Measurements from ENCODE around the gene DEPDC4.
"Not testable (repeated sequence)": the region's sequence is repeated elsewhere in the genome, so short reads cannot be mapped to it uniquely, and the experiment has no call there.

The DEPDC4 gene

GRCh38 chr12:100266835-100267602 is at the start of gene DEPDC4, which contains the start of gene SCYL2:
TSS of gene DEPDC4 (minus strand) at chr12:100267079. CDS start at chr12:100267076, 3 bp downstream.
TSS of gene SCYL2 (plus strand) at chr12:100267177. CDS start at chr12:100282971, 15,794 bp downstream.
- Mint-ChIP-seq H3K27me3 (no peaks in the 10 kb centered on the region), H3K4me1 (peaks cover 15 to 26% of the 10 kb centered on the region in 2 donors), H3K36me3 (peaks cover 0 to 4% of the 10 kb centered on the region in 2 donors), H3K4me3 (peak within 1 kb of the TSS; percentile 98 to 100), H3K27ac (peak within 1 kb of the TSS; percentile 98), H3K9me3 (no peaks in the 10 kb centered on the region)
- peak; percentile 88 for DNase-seq
- peak; percentile 90 to 95 for ATAC-seq (replicated peaks)

DNA sequence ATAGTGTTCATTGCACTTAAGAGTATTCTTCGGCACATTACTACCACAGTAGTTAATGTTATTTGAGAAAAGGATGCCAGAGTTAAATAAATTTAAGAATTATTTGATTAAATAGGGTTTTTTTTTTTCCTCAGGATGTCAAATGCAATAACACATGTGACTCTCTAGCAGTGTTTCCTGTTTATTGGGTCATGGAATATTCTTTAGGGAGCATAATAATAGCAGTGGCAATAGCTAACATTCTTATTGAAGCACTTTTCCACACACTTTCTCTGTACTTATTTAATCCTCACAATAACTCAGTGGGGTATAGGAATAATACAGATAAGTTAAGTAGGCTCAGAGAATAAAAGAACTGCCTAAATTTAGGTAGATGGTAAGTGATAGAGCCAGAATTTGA is 44.4 kb upstream of the DEPDC4 start:
- no peak for ATAC-seq (replicated peaks)
- peaks cover 0 to 2% of the 10 kb centered on the region in 2 donors for H3K4me1 Mint-ChIP-seq
- no peak overlapping the region for H3K4me3 Mint-ChIP-seq
- H3K36me3 Mint-ChIP-seq = peaks cover 24 to 33% of the 10 kb centered on the region in 2 donors
- no peak for DNase-seq
- no peak overlapping the region for H3K27ac Mint-ChIP-seq
- H3K27me3 Mint-ChIP-seq = no peaks in the 10 kb centered on the region
- peaks cover 4% of the 10 kb centered on the region in 2 donors for H3K9me3 Mint-ChIP-seq

- Mint-ChIP-seq H3K9me3 (peaks cover 12 to 15% of the 10 kb centered on the region in 2 donors), H3K36me3 (peaks cover 50 to 59% of the 10 kb centered on the region in 2 donors)
- H3K4me1 Mint-ChIP-seq; H3K27me3 Mint-ChIP-seq; ATAC-seq (replicated peaks); H3K27ac Mint-ChIP-seq; H3K4me3 Mint-ChIP-seq; DNase-seq: not testable (repeated sequence)
Observed at GRCh38 chr12:100308138-100308537, 41.3 kb upstream of the DEPDC4 start.

DNA sequence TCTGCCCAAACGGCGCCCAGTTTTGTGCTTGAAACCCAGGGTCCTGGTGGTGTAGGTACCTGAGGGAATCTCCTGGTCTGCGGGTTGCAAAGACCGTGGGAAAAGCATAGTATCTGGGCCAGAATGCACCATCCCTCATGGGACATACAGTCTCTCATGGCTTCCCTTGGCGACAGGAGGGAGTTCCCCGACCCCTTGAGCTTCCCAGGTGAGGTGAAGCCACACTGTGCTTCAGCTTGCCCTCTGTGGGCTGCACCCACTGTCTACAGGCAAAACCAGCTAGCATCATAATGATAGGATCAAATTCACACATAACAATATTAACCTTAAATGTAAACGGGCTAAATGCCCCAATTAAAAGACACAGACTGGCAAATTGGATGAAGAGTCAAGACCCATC is 37.5 kb upstream of the DEPDC4 start:
- H3K27me3 Mint-ChIP-seq; H3K27ac Mint-ChIP-seq; ATAC-seq (replicated peaks); H3K4me3 Mint-ChIP-seq; H3K4me1 Mint-ChIP-seq; DNase-seq: not testable (repeated sequence)
- Mint-ChIP-seq H3K9me3 (peaks cover 18 to 22% of the 10 kb centered on the region in 2 donors), H3K36me3 (peaks cover 68 to 79% of the 10 kb centered on the region in 2 donors)

- DNase-seq = no peak
- no peak overlapping the region for H3K4me3 Mint-ChIP-seq
- H3K27ac Mint-ChIP-seq = no peak overlapping the region
- no peak for ATAC-seq (replicated peaks)
- peaks cover 19 to 23% of the 10 kb centered on the region in 2 donors for H3K9me3 Mint-ChIP-seq
- H3K36me3 Mint-ChIP-seq = peaks cover 68 to 80% of the 10 kb centered on the region in 2 donors
- H3K4me1 Mint-ChIP-seq = peaks cover 0 to 2% of the 10 kb centered on the region in 2 donors
- no peaks in the 10 kb centered on the region for H3K27me3 Mint-ChIP-seq
Observed at GRCh38 chr12:100303831-100304230, 37.0 kb upstream of the DEPDC4 start.

DNA sequence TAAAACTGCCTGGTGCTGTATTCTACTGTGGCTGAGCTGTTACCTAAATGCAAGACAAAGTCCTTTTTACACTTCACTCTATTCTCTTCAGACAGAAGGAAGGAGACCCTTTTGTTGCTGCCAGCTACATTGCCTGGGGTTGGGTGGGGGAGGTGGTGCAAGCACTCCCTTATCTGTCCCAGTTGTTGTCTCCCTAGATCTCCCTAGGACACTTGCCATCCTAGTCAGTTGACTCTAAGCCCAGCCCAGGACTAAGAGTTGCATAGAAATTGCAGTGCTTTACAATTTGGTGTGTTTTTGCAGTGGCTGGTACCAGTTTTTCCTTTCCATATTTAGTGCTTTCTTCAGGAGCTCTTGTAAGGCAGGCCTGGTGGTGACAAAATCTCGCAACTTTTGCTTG is 35.2 kb upstream of the DEPDC4 start:
- H3K4me1 Mint-ChIP-seq = peaks cover 0 to 2% of the 10 kb centered on the region in 2 donors
- H3K27me3 Mint-ChIP-seq = no peaks in the 10 kb centered on the region
- DNase-seq (no peak), ATAC-seq (replicated peaks) (no peak)
- H3K4me3 Mint-ChIP-seq = no peak overlapping the region
- no peak overlapping the region for H3K27ac Mint-ChIP-seq
- peaks cover 75 to 86% of the 10 kb centered on the region in 2 donors for H3K36me3 Mint-ChIP-seq
- H3K9me3 Mint-ChIP-seq = peaks cover 19 to 21% of the 10 kb centered on the region in 2 donors

DNA sequence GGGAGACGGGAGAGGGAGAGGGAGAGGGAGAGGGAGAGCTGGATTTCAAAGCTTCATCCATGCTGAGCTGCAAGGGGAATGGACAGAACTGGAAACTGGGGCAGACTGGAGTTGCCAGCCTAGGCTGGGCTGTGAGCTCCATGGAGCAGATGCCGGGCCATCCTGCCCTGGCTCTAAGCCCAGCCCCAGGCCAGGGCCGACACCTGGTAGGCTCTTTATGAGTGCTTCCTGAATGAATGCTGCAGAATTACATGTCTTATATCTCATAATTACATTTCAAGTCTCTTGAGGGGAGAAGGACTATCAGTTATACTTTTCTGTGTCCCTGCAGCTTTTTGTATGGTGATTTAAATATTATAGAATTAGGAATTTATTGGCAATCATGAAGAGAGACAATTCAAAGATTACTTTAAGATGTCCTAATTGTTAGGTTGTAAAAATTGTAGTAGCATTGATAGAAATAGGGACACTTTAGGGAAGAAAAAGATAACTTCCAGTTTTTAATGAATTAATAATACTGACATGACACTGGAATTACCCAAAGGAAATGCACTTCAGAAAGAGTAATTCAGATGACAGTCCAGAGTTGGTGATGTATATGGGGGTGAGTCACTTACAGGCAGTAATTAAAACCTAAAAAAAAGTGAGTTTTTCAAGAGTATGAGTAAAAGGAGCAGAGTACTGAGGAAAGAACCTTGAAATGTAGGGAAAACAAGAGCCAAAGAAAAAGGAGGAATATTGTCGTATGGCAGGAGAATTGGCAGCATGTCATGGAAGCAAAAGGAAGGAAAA is 29.1 kb upstream of the DEPDC4 start:
- H3K27ac Mint-ChIP-seq = no peak overlapping the region
- ATAC-seq (replicated peaks) = no peak
- DNase-seq = no peak

GRCh38 chr12:100294366-100294765 is 27.5 kb upstream of the DEPDC4 start:
- not testable (repeated sequence) for ATAC-seq (replicated peaks); H3K4me1 Mint-ChIP-seq; H3K27me3 Mint-ChIP-seq; H3K9me3 Mint-ChIP-seq; H3K4me3 Mint-ChIP-seq; DNase-seq; H3K27ac Mint-ChIP-seq
- H3K36me3 Mint-ChIP-seq = peaks cover 24 to 34% of the 10 kb centered on the region in 2 donors

More for the DNA sequence above, 29.1 kb upstream of the DEPDC4 start:
- H3K36me3 Mint-ChIP-seq = peaks cover 37 to 44% of the 10 kb centered on the region in 2 donors
- H3K27me3 Mint-ChIP-seq = no peaks in the 10 kb centered on the region
- peaks cover 0 to 6% of the 10 kb centered on the region in 2 donors for H3K4me1 Mint-ChIP-seq
- H3K9me3 Mint-ChIP-seq = peaks cover 4 to 6% of the 10 kb centered on the region in 2 donors
- no peak overlapping the region for H3K4me3 Mint-ChIP-seq

DNA sequence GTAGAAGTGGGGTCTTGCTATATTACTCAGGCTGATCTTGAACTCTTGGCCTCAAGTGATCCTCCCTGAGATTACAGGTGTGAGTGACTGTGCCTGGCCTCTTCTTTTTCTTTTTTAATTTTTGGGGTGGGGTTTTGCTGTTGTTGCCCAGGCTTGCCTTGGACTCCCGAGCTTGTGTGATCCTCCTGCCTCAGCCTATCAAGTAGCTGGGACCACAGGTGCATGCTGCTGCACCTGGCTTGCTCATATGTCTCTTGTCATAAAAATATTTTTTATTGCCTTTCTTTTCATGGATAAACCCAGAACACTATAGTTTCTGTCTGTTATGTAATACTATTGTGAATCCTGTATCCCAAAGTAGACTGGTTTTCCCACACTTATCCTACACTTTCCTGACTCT is 26.1 kb upstream of the DEPDC4 start:
- no peaks in the 10 kb centered on the region for H3K27me3 Mint-ChIP-seq

GRCh38 chr12:100290016-100290415 is 23.1 kb upstream of the DEPDC4 start:
- no peak overlapping the region for H3K27ac Mint-ChIP-seq
- no peak overlapping the region for H3K4me3 Mint-ChIP-seq
- H3K27me3 Mint-ChIP-seq = no peaks in the 10 kb centered on the region
- ATAC-seq (replicated peaks) (no peak), DNase-seq (no peak)
- H3K36me3 Mint-ChIP-seq = peaks cover 11 to 16% of the 10 kb centered on the region in 2 donors
- no peaks in the 10 kb centered on the region for H3K9me3 Mint-ChIP-seq
- H3K4me1 Mint-ChIP-seq = no peaks in the 10 kb centered on the region

More for the DNA sequence above, 26.1 kb upstream of the DEPDC4 start:
- Mint-ChIP-seq H3K4me1 (peaks cover 0 to 6% of the 10 kb centered on the region in 2 donors), H3K4me3 (no peak overlapping the region), H3K36me3 (peaks cover 15 to 24% of the 10 kb centered on the region in 2 donors), H3K9me3 (no peaks in the 10 kb centered on the region), H3K27ac (no peak overlapping the region)
- ATAC-seq (replicated peaks) (no peak), DNase-seq (no peak)

DNA sequence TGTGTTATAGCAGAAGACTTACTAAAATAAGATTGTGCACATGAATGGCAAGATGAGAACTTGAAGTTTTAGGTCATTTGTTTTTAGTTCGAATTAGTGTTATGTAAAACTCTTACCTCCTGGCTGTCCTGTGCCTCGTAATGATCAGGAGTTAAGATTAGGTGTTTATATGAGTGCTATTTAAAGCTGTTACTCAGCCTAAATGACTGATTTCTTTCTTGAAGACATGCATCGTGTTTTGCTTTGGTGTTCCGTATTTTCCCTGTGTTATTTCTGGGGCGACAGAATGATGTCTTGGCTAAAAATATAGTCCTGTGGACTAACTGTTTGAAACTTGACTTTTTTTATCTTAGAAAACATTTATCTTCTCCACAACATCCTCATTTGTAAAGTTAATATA is 22.2 kb upstream of the DEPDC4 start:
- no peaks in the 10 kb centered on the region for H3K27me3 Mint-ChIP-seq
- DNase-seq (no peak), ATAC-seq (replicated peaks) (no peak)
- H3K4me3 Mint-ChIP-seq = no peak overlapping the region
- peaks cover 14 to 16% of the 10 kb centered on the region in 2 donors for H3K36me3 Mint-ChIP-seq
- H3K9me3 Mint-ChIP-seq = no peaks in the 10 kb centered on the region
- no peak overlapping the region for H3K27ac Mint-ChIP-seq
- no peaks in the 10 kb centered on the region for H3K4me1 Mint-ChIP-seq

GRCh38 chr12:100284556-100284955 is 17.7 kb upstream of the DEPDC4 start:
- H3K4me3 Mint-ChIP-seq; ATAC-seq (replicated peaks); H3K27me3 Mint-ChIP-seq; H3K36me3 Mint-ChIP-seq; H3K9me3 Mint-ChIP-seq; DNase-seq; H3K4me1 Mint-ChIP-seq; H3K27ac Mint-ChIP-seq: not testable (repeated sequence)

DNA sequence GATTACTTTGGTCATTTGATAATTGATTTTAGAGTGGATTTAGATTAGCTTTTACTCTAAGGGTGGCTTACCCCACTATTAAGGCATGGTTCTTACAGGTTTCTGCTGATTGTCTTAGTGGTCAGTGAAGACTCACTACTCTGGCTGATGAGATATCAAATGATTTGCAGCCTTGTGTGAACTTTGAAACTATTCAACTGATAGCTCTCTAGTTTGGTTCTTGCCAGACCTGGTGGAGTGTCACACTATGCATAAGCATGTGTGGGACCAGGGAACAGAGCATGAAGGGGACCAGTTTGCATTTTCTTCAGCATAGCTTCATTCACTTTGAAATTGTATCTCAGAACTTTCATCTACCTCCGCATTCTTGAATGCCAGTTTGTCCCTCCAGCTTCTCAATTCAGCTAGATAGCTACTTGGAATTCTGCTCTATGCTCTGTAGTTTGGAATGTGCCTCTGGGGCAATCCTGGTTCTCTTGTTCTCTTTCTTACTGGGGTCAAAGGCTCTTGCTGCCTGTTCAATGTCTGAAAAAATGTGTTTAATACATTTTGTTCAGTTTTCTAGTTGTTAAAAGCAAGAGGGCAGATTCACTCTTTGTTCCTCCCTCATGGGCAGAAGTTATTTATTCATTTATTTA is 12.8 kb upstream of the DEPDC4 start:
- Mint-ChIP-seq H3K27me3 (no peaks in the 10 kb centered on the region), H3K9me3 (no peaks in the 10 kb centered on the region), H3K4me3 (no peak overlapping the region), H3K36me3 (peaks cover 13 to 18% of the 10 kb centered on the region in 2 donors), H3K4me1 (peaks cover 8 to 18% of the 10 kb centered on the region in 2 donors), H3K27ac (no peak overlapping the region)
- ATAC-seq (replicated peaks) (no peak), DNase-seq (no peak)

- H3K27ac Mint-ChIP-seq = no peak overlapping the region
Observed at GRCh38 chr12:100279159-100279558, 12.3 kb upstream of the DEPDC4 start.

More at GRCh38 chr12:100279159-100279558, 12.3 kb upstream of the DEPDC4 start:
- no peaks in the 10 kb centered on the region for H3K27me3 Mint-ChIP-seq
- H3K4me1 Mint-ChIP-seq = peaks cover 8 to 18% of the 10 kb centered on the region in 2 donors
- no peak for ATAC-seq (replicated peaks)
- no peak overlapping the region for H3K4me3 Mint-ChIP-seq
- H3K9me3 Mint-ChIP-seq = no peaks in the 10 kb centered on the region
- H3K36me3 Mint-ChIP-seq = peaks cover 10 to 18% of the 10 kb centered on the region in 2 donors
- no peak for DNase-seq

All from stimulated activated naive B cell treated with anti-CD40 and anti-IgM and Interleukin-4, amounts not matched to agents 10 μg/mL and 1 μg/mL and 100 μg/mL, for 72 hours (primary cell).